T-helper 17 cell (primary cell): Measurements from ENCODE around the gene NKPD1. TPM values are rescaled to one million over a fixed set of nuclear protein-coding genes. Genes with fewer than 3 reads are reported as not detected.

Experiments used
- ATAC-seq: fragments of 150-1000 bp; cut with Tn5 transposase; 2 replicates; pipeline ENCODE4 v1.10.0; 2021; ENCODE audit warnings: mild to moderate bottlenecking, moderate library complexity
- DNase-seq, 3 donors: peaks; one replicate each; pipeline versions ENCODE4 v3.0.0 to v3.0.0-alpha.2; 2020 to 2021
- H3K9me3 ChIP-seq: one replicate; pipeline ENCODE4 v1.7.0; 2013; ENCODE audit warnings: low read length, mild to moderate bottlenecking; ENCODE audit not compliant: control insufficient read depth, poor library complexity, severe bottlenecking
- H3K27ac Mint-ChIP-seq: one replicate; pipeline ENCODE4 v1.8.0; 2022; ENCODE audit warnings: mild to moderate bottlenecking, moderate library complexity, mixed read lengths
- H3K27me3 Mint-ChIP-seq: one replicate; pipeline ENCODE4 v1.8.0; 2022; ENCODE audit warnings: mixed read lengths
- H3K36me3 Mint-ChIP-seq: one replicate; pipeline ENCODE4 v1.8.0; 2022; ENCODE audit warnings: low read depth, mixed read lengths
- H3K4me1 Mint-ChIP-seq: one replicate; pipeline ENCODE4 v1.8.0; 2022; ENCODE audit warnings: mild to moderate bottlenecking, mixed read lengths
- H3K4me3 Mint-ChIP-seq: one replicate; pipeline ENCODE4 v1.8.0; 2022; ENCODE audit warnings: mild to moderate bottlenecking, moderate library complexity, mixed read lengths
- total RNA-seq, 4 donors: library from RNA in 2 of 4; stranded (reverse) in 2 of 4; gene quantifications; one replicate each; pipeline ENCODE4 v1.2.3 and lab custom pipeline; 2022 to 2026

Gene NKPD1
- total RNA-seq, 2 donors from 2014 or later, result 0.57 to 0.97 TPM

GRCh38 chr19:45146251-45146650, 14.5 kb downstream of the NKPD1 start:
- Mint-ChIP-seq H3K4me1 (peaks cover 12% of the 10 kb centered on the region), H3K36me3 (peaks cover 3% of the 10 kb centered on the region), H3K27me3 (no peaks in the 10 kb centered on the region), H3K4me3 (no peak overlapping the region), H3K27ac (no peak overlapping the region)
- H3K9me3 ChIP-seq, result no peaks in the 10 kb centered on the region
- DNase-seq (no peak), ATAC-seq (no peak)

- DNase-seq, result no peak
- H3K36me3 Mint-ChIP-seq, result peaks cover 3% of the 10 kb centered on the region
- peaks cover 12% of the 10 kb centered on the region for H3K4me1 Mint-ChIP-seq
- no peak for ATAC-seq
- H3K27ac Mint-ChIP-seq, result no peak overlapping the region
- H3K9me3 ChIP-seq, result no peaks in the 10 kb centered on the region
- H3K4me3 Mint-ChIP-seq, result no peak overlapping the region
- no peaks in the 10 kb centered on the region for H3K27me3 Mint-ChIP-seq
These were observed 15.3 kb downstream of the NKPD1 start for GRCh38 chr19:45145270-45146189.

- Mint-ChIP-seq H3K4me3 (no peak overlapping the region), H3K27me3 (no peaks in the 10 kb centered on the region), H3K4me1 (peaks cover 12% of the 10 kb centered on the region), H3K27ac (peak overlapping the region; percentile 8), H3K36me3 (peaks cover 3% of the 10 kb centered on the region)
- no peak for DNase-seq
- ATAC-seq, result no peak
- no peaks in the 10 kb centered on the region for H3K9me3 ChIP-seq
These were observed 16.1 kb downstream of the NKPD1 start for GRCh38 chr19:45144431-45145269.

GRCh38 chr19:45142726-45143110, 18.1 kb downstream of the NKPD1 start:
- H3K27me3 Mint-ChIP-seq, result no peaks in the 10 kb centered on the region
- no peaks in the 10 kb centered on the region for H3K9me3 ChIP-seq
- peaks cover 3% of the 10 kb centered on the region for H3K36me3 Mint-ChIP-seq
- no peak for DNase-seq
- peaks cover 10% of the 10 kb centered on the region for H3K4me1 Mint-ChIP-seq
- no peak for ATAC-seq
- no peak overlapping the region for H3K4me3 Mint-ChIP-seq
- no peak overlapping the region for H3K27ac Mint-ChIP-seq

GRCh38 chr19:45142016-45142725, 18.6 kb downstream of the NKPD1 start:
- peaks cover 10% of the 10 kb centered on the region for H3K4me1 Mint-ChIP-seq
- H3K4me3 Mint-ChIP-seq, result no peak overlapping the region
- DNase-seq, result no peak
- H3K27ac Mint-ChIP-seq, result no peak overlapping the region
- H3K27me3 Mint-ChIP-seq, result no peaks in the 10 kb centered on the region
- H3K9me3 ChIP-seq, result no peaks in the 10 kb centered on the region
- H3K36me3 Mint-ChIP-seq, result peaks cover 3% of the 10 kb centered on the region
- no peak for ATAC-seq

GRCh38 chr19:45141203-45141900, 19.4 kb downstream of the NKPD1 start:
- no peak overlapping the region for H3K27ac Mint-ChIP-seq
- DNase-seq, result no peak
- H3K4me1 Mint-ChIP-seq, result peaks cover 13% of the 10 kb centered on the region
- H3K36me3 Mint-ChIP-seq, result peaks cover 3% of the 10 kb centered on the region
- no peak overlapping the region for H3K4me3 Mint-ChIP-seq
- H3K27me3 Mint-ChIP-seq, result no peaks in the 10 kb centered on the region
- no peaks in the 10 kb centered on the region for H3K9me3 ChIP-seq
- no peak for ATAC-seq

- Mint-ChIP-seq H3K27ac (no peak overlapping the region), H3K4me1 (peaks cover 13% of the 10 kb centered on the region), H3K27me3 (no peaks in the 10 kb centered on the region), H3K4me3 (no peak overlapping the region), H3K36me3 (peaks cover 3% of the 10 kb centered on the region)
- H3K9me3 ChIP-seq, result no peaks in the 10 kb centered on the region
- ATAC-seq (no peak), DNase-seq (no peak)
These were observed 20.2 kb downstream of the NKPD1 start for GRCh38 chr19:45140533-45140932.

GRCh38 chr19:45140144-45140503, 20.7 kb downstream of the NKPD1 start:
- Mint-ChIP-seq H3K36me3 (peaks cover 3% of the 10 kb centered on the region), H3K4me3 (no peak overlapping the region), H3K27ac (no peak overlapping the region), H3K27me3 (no peaks in the 10 kb centered on the region), H3K4me1 (peaks cover 13% of the 10 kb centered on the region)
- ATAC-seq (no peak), DNase-seq (no peak)
- no peaks in the 10 kb centered on the region for H3K9me3 ChIP-seq

- ATAC-seq, result no peak
- H3K9me3 ChIP-seq, result no peaks in the 10 kb centered on the region
These were observed 21.3 kb downstream of the NKPD1 start for GRCh38 chr19:45139286-45140143.

GRCh38 chr19:45138303-45138751, 22.5 kb downstream of the NKPD1 start:
- Mint-ChIP-seq H3K4me1 (peaks cover 17% of the 10 kb centered on the region), H3K27ac (peak overlapping the region; percentile 78), H3K4me3 (no peak overlapping the region), H3K27me3 (no peaks in the 10 kb centered on the region), H3K36me3 (peaks cover 3% of the 10 kb centered on the region)
- DNase-seq (no peak), ATAC-seq (no peak)
- no peaks in the 10 kb centered on the region for H3K9me3 ChIP-seq

More at GRCh38 chr19:45139286-45140143, 21.3 kb downstream of the NKPD1 start:
- peaks cover 3% of the 10 kb centered on the region for H3K36me3 Mint-ChIP-seq
- H3K27ac Mint-ChIP-seq, result no peak overlapping the region
- H3K4me1 Mint-ChIP-seq, result peaks cover 13% of the 10 kb centered on the region
- DNase-seq, result no peak
- H3K4me3 Mint-ChIP-seq, result no peak overlapping the region
- H3K27me3 Mint-ChIP-seq, result no peaks in the 10 kb centered on the region

- Mint-ChIP-seq H3K4me3 (no peak overlapping the region), H3K27me3 (no peaks in the 10 kb centered on the region), H3K36me3 (no peaks in the 10 kb centered on the region), H3K27ac (peak overlapping the region; percentile 78), H3K4me1 (peaks cover 14% of the 10 kb centered on the region)
- no peak for DNase-seq
- no peaks in the 10 kb centered on the region for H3K9me3 ChIP-seq
- ATAC-seq, result no peak
These were observed 23.5 kb downstream of the NKPD1 start for GRCh38 chr19:45137179-45137761.
